K562 (cell line): ENCODE data around the gene LIX1L.

Experiments used
- ADNP ChIP-seq: fragments of 200-800 bp; sonication (Bioruptor generic); IDR thresholded peaks from 2 replicates; pipeline ENCODE4 v1.6.1; 2016; ENCODE audit warnings: missing genetic modification characterization, missing compliant biosample characterization
- EZH2 ChIP-seq: IDR thresholded peaks from 2 replicates; pipeline ENCODE4 v1.6.1; 2012; ENCODE audit warnings: low read depth, mild to moderate bottlenecking, inconsistent platforms, low read length, borderline replicate concordance
- PATZ1 ChIP-seq: fragments of 250-450 bp; sonication (Bioruptor Pico); IDR thresholded peaks from 2 replicates; pipeline ENCODE4 v1.5.0; 2020; ENCODE audit warnings: mild to moderate bottlenecking, borderline replicate concordance
- PREB ChIP-seq: sonication (generic); formaldehyde crosslinking; IDR thresholded peaks from 2 replicates; pipeline ENCODE4 v1.8.1; 2023; ENCODE audit warnings: mild to moderate bottlenecking, missing genetic modification reagents
- RFX5 ChIP-seq: IDR thresholded peaks from 2 replicates; pipeline ENCODE4 v1.6.1; 2011; ENCODE audit warnings: low read depth, mild to moderate bottlenecking, improper control_type of control experiment, low read length
- SIN3A ChIP-seq, 2 experiments: fragments of 150-350 bp in 1 of 2; IDR thresholded peaks; 2 replicates each; pipeline ENCODE4 v1.6.1; 2011 to 2016; ENCODE audit warnings: borderline replicate concordance in 2 of 2, low read depth in 2 of 2, low read length in 2 of 2, mild to moderate bottlenecking in 2 of 2, moderate library complexity in 2 of 2; ENCODE audit not compliant: control insufficient read depth in 1 of 2
- SMC3 ChIP-seq: conservative IDR thresholded peaks from 2 replicates; pipeline ENCODE4 v1.6.1; 2011; ENCODE audit warnings: low read depth, low read length, improper control_type of control experiment; ENCODE audit not compliant: insufficient read depth
- YY1 ChIP-seq, 3 experiments: IDR thresholded peaks; 2 replicates each; pipeline ENCODE4 v1.6.1; 2011; ENCODE audit warnings: low read length in 2 of 3, mild to moderate bottlenecking in 2 of 3, moderate library complexity in 2 of 3, borderline replicate concordance in 1 of 3, control low read depth in 1 of 3, low read depth in 1 of 3; ENCODE audit not compliant: insufficient read depth in 3 of 3, insufficient replicate concordance in 2 of 3, control insufficient read depth in 1 of 3, insufficient read length in 1 of 3; ENCODE audit errors: extremely low read depth in 1 of 3
- ZC3H11A ChIP-seq: IDR thresholded peaks from 2 replicates; pipeline ENCODE4 v1.6.1; 2012; ENCODE audit warnings: low read depth, low read length, improper control_type of control experiment
- ZNF592 ChIP-seq: fragments of 450-650 bp; IDR thresholded peaks from 2 replicates; pipeline ENCODE4 v1.6.1; 2017; ENCODE audit warnings: antibody characterized with exemption, mild to moderate bottlenecking

GRCh38 chr1:145956361-145956760 is 1.5 kb downstream of the LIX1L start:
- TF ChIP-seq SMC3, result no peak
- TF ChIP-seq PREB, result no peak
- no peak for TF ChIP-seq RFX5
- no peak for TF ChIP-seq ZNF592
- TF ChIP-seq SIN3A (IDR thresholded peaks at IDR 0.05; ENCODE audit: borderline replicate concordance in 2 of 2, control insufficient read depth in 1 of 2, low read depth in 2 of 2, low read length in 2 of 2), result no peak
- no peak for TF ChIP-seq YY1 (IDR thresholded peaks at IDR 0.05; ENCODE audit: borderline replicate concordance in 1 of 3, control insufficient read depth in 1 of 3, extremely low read depth in 1 of 3, insufficient read depth in 3 of 3, insufficient read length in 1 of 3, insufficient replicate concordance in 2 of 3, low read depth in 1 of 3, low read length in 2 of 3)
- TF ChIP-seq ZC3H11A, result no peak
- no peak for TF ChIP-seq ADNP (tag)
- no peak for TF ChIP-seq PATZ1 (CRISPR knock-in tag)
- no peak for TF ChIP-seq EZH2
